Loucy (cell line): ENCODE data around the gene CD160.
"Not testable (repeated sequence)": the region's sequence is repeated elsewhere in the genome, so short reads cannot be mapped to it uniquely, and the experiment has no call there.

Source experiments
- H2AFZ ChIP-seq: fragments of 200-600 bp; sonication (generic); 2 replicates; pipeline ENCODE4 v1.6.0; 2016; ENCODE audit warnings: antibody characterized with exemption, mild to moderate bottlenecking, low read length, moderate library complexity
- H3F3A ChIP-seq: fragments of 200-600 bp; 2 replicates; pipeline ENCODE4 v1.6.0; 2016; ENCODE audit warnings: antibody characterized with exemption, low read depth, mild to moderate bottlenecking
- H3K27me3 ChIP-seq: fragments of 200-600 bp; sonication (generic); 2 replicates; pipeline ENCODE4 v1.6.1; 2014; ENCODE audit warnings: low read length, mild to moderate bottlenecking; ENCODE audit not compliant: insufficient read depth, poor library complexity, severe bottlenecking
- H3K36me3 ChIP-seq: fragments of 200-600 bp; sonication (generic); 2 replicates; pipeline ENCODE4 v1.6.1; 2016; ENCODE audit warnings: low read length; ENCODE audit not compliant: insufficient read depth
- H3K4me1 ChIP-seq: fragments of 200-600 bp; sonication (generic); 2 replicates; pipeline ENCODE4 v1.5.1; 2014; ENCODE audit warnings: low read length, mild to moderate bottlenecking; ENCODE audit not compliant: insufficient read depth, poor library complexity, severe bottlenecking
- H3K4me2 ChIP-seq: fragments of 200-600 bp; sonication (generic); 2 replicates; pipeline ENCODE4 v1.6.0; 2014; ENCODE audit warnings: antibody characterized with exemption, low read length, low read depth, mild to moderate bottlenecking; ENCODE audit not compliant: poor library complexity, severe bottlenecking
- H3K4me3 ChIP-seq: fragments of 200-600 bp; sonication (generic); 2 replicates; pipeline ENCODE4 v1.5.1; 2014; ENCODE audit warnings: low read length, mild to moderate bottlenecking, mixed read lengths; ENCODE audit not compliant: poor library complexity, severe bottlenecking
- H3K79me2 ChIP-seq: fragments of 200-600 bp; sonication (generic); 2 replicates; pipeline ENCODE4 v1.6.1; 2014; ENCODE audit warnings: low read length; ENCODE audit not compliant: insufficient read depth
- H3K9ac ChIP-seq: fragments of 200-600 bp; sonication (generic); 2 replicates; pipeline ENCODE4 v1.6.0; 2014; ENCODE audit warnings: mild to moderate bottlenecking, low read depth, low read length, moderate library complexity; ENCODE audit not compliant: poor library complexity, severe bottlenecking
- H3K9me2 ChIP-seq: fragments of 200-600 bp; sonication (generic); replicated peaks from 2 replicates; pipeline ENCODE4 v1.6.1; 2016; ENCODE audit warnings: low read depth, low read length, mixed read lengths
- H3K9me3 ChIP-seq: fragments of 200-600 bp; sonication (generic); 2 replicates; pipeline ENCODE4 v1.6.1; 2014; ENCODE audit warnings: mild to moderate bottlenecking, antibody characterized with exemption, low read length, low read depth; ENCODE audit not compliant: insufficient read depth
- H4K20me1 ChIP-seq: fragments of 200-600 bp; sonication (generic); 2 replicates; pipeline ENCODE4 v1.6.0; 2014; ENCODE audit warnings: antibody characterized with exemption, low read length, mild to moderate bottlenecking; ENCODE audit not compliant: insufficient read depth, poor library complexity, severe bottlenecking
- EZH2phosphoT487 ChIP-seq: fragments of 200-600 bp; IDR thresholded peaks from 2 replicates; pipeline ENCODE4 v1.6.1; 2018; ENCODE audit warnings: antibody characterized with exemption, mild to moderate bottlenecking, moderate library complexity, borderline replicate concordance
- TF ChIP-seq, protein P1 (sequence below): fragments of 200-600 bp; sonication (generic); conservative IDR thresholded peaks from 2 replicates; pipeline ENCODE4 v1.5.1; 2014; ENCODE audit warnings: mild to moderate bottlenecking, antibody characterized with exemption, low read length

Gene CD160

DNA sequence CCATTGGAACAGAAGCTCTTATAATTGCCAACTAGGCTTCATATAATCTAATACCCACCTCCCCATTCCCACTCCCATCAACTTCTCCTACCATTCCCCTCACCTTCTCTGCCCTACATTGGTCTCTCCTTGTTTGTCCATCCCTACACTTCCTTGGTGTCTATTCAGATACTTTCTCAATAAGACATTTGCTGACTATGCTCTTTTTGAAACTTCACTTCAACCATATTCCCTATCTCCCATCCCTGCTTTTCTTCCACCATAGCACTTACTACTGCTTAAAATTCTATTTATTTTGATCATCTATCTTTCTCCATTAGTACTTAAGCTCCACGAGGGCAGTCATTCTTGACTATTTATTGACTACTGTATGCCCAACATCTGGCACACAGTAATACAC lies 40.4 kb downstream of the CD160 start:
- H3K9ac ChIP-seq, result no peak overlapping the region
- H3K27me3 ChIP-seq, result no peaks in the 10 kb centered on the region
- H2AFZ ChIP-seq, result no peak overlapping the region
- no peaks in the 10 kb centered on the region for H3K9me2 ChIP-seq
- H3K9me3 ChIP-seq, result peaks cover 4% of the 10 kb centered on the region; the same call in 1 of the 2 replicates
- H4K20me1 ChIP-seq, result no peaks in the 10 kb centered on the region
- peaks cover 57% of the 10 kb centered on the region; the same call in 1 of the 2 replicates for H3K36me3 ChIP-seq
- no peaks in the 10 kb centered on the region for H3F3A ChIP-seq
- TF ChIP-seq EZH2phosphoT487, result no peak
- TF ChIP-seq, protein P1, sequence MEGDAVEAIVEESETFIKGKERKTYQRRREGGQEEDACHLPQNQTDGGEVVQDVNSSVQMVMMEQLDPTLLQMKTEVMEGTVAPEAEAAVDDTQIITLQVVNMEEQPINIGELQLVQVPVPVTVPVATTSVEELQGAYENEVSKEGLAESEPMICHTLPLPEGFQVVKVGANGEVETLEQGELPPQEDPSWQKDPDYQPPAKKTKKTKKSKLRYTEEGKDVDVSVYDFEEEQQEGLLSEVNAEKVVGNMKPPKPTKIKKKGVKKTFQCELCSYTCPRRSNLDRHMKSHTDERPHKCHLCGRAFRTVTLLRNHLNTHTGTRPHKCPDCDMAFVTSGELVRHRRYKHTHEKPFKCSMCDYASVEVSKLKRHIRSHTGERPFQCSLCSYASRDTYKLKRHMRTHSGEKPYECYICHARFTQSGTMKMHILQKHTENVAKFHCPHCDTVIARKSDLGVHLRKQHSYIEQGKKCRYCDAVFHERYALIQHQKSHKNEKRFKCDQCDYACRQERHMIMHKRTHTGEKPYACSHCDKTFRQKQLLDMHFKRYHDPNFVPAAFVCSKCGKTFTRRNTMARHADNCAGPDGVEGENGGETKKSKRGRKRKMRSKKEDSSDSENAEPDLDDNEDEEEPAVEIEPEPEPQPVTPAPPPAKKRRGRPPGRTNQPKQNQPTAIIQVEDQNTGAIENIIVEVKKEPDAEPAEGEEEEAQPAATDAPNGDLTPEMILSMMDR, result no peak
- no peaks in the 10 kb centered on the region for H3K4me1 ChIP-seq
- H3K4me3 ChIP-seq, result no peak overlapping the region
- H3K79me2 ChIP-seq, result no peaks in the 10 kb centered on the region
- no peak overlapping the region for H3K4me2 ChIP-seq

DNA sequence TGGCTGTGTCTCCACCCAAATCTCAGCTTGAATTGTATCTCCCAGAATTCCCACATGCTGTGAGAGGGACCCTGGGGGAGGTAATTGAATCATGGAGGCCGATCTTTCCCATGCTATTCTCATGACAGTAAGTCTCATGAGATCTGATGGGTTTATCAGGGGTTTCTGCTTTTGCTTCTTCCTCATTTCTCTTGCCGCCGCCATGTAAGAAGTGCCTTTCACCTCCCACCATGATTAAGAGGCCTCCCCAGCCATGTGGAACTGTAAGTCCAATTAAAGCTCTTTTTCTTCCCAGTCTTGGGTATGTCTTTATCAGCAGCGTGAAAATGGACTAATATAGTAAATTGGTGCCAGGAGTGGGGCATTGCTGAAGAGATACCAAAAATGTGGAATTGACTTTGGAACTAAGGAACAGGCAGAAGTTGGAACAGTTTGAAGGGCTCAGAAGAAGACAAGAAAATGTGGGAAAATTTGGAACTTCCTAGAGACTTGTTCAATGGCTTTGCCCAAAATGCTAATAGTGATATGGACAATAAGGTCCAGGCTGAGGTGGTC lies 41.2 kb downstream of the CD160 start:
- not testable (repeated sequence) for H3F3A ChIP-seq, H3K79me2 ChIP-seq, H3K9me2 ChIP-seq, H3K4me3 ChIP-seq, H3K9me3 ChIP-seq, H3K4me2 ChIP-seq, H3K27me3 ChIP-seq, H3K9ac ChIP-seq, H2AFZ ChIP-seq, H4K20me1 ChIP-seq, H3K4me1 ChIP-seq
- H3K36me3 ChIP-seq, result peaks cover 56% of the 10 kb centered on the region; the same call in 1 of the 2 replicates

DNA sequence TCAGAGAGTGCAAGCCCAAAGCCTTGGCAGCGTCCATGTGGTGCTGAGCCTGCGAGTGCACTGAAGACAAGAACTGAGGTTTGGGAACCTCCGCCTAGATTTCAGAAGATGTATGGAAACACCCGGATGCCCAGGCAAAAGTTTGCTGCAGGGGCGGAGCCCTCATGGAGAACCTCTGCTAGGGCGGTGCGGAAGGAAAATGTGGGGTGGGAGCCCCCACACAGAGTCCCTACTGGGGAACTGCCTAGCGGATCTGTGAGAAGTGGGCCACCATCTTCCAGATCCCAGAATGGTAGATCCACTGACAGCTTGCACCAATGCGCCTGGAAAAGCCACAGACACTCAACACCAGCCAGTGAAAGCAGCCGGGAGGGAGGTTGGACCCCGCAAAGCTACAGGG lies 42.2 kb downstream of the CD160 start:
- not testable (repeated sequence) for H3K9me3 ChIP-seq, H3K4me2 ChIP-seq, H3K9ac ChIP-seq, H4K20me1 ChIP-seq, H3K4me1 ChIP-seq, H3K4me3 ChIP-seq, H3K9me2 ChIP-seq, H3K79me2 ChIP-seq, H3K27me3 ChIP-seq, H2AFZ ChIP-seq, H3F3A ChIP-seq
- peaks cover 53% of the 10 kb centered on the region; the same call in 1 of the 2 replicates for H3K36me3 ChIP-seq

DNA sequence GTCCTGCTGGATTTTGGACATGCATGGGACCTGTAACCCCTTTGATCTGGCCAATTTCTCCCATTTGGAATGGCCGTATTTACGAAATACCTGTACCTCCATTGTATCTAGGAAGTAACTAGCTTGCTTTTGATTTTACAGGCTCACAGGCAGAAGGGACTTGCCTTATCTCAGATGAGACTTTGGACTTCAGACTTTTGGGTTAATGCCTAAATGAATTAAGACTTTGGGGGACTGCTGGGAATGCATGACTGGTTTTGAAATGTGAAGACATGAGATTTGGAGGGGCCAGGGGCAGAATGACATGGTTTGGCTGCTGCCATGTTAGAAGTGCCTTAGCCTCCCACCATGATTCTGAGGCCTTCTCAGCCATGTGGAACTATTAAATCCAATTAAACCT lies 42.7 kb downstream of the CD160 start:
- not testable (repeated sequence) for H3K79me2 ChIP-seq, H3K4me1 ChIP-seq, H3K9me2 ChIP-seq, H3K27me3 ChIP-seq, H3K4me3 ChIP-seq, H2AFZ ChIP-seq, H4K20me1 ChIP-seq, H3K9me3 ChIP-seq, H3K4me2 ChIP-seq, H3F3A ChIP-seq, H3K9ac ChIP-seq
- H3K36me3 ChIP-seq, result peaks cover 52% of the 10 kb centered on the region; the same call in 1 of the 2 replicates

DNA sequence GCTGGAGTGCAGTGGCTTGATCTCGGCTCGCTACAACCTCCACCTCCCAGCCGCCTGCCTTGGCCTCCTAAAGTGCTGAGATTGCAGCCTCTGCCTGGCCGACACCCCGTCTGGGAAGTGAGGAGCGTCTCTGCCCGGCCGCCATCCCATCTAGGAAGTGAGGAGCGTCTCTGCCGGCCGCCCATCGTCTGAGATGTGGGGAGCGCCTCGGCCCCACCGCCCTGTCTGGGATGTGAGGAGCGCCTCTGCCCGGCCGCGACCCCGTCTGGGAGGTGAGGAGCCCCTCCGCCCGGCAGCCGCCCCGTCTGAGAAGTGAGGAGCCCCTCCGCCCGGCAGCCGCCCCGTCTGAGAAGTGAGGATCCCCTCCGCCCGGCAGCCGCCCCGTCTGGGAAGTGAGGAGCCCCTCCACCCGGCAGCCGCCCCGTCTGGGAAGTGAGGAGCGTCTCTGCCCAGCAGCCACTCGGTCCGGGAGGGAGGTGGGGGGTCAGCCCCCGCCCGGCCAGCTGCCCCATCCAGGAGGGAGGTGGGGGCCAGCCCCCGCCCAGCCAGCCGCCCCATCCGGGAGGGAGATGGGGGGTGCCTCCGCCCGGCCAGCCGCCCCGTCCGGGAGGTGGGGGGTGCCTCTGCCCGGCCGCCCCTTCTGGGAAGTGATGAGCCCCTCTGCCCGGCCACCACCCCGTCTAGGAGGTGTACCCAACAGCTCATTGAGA lies 45.1 kb downstream of the CD160 start:
- peaks cover 40% of the 10 kb centered on the region; the same call in 1 of the 2 replicates for H3K36me3 ChIP-seq
- not testable (repeated sequence) for H3F3A ChIP-seq, H3K4me2 ChIP-seq, H3K9ac ChIP-seq, H3K79me2 ChIP-seq, H3K9me3 ChIP-seq, H4K20me1 ChIP-seq, H3K4me3 ChIP-seq, H3K4me1 ChIP-seq, H2AFZ ChIP-seq, H3K9me2 ChIP-seq, H3K27me3 ChIP-seq

DNA sequence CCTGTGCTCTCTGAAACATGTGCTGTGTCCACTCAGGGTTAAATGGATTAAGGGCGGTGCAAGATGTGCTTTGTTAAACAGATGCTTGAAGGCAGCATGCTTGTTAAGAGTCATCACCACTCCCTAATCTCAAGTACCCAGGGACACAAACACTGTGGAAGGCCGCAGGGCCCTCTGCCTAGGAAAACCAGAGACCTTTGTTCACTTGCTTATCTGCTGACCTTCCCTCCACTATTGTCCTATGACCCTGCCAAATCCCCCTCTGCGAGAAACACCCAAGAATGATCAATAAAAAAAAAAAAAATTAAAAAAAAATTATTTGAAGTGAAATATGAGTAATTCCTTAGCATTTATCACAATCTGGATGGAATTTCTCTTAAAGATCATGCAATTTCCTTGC lies 45.8 kb downstream of the CD160 start:
- H2AFZ ChIP-seq, H3F3A ChIP-seq, H3K79me2 ChIP-seq, H3K4me3 ChIP-seq, H3K9me3 ChIP-seq, H4K20me1 ChIP-seq, H3K9me2 ChIP-seq, H3K9ac ChIP-seq, H3K27me3 ChIP-seq, H3K4me1 ChIP-seq, H3K4me2 ChIP-seq: not testable (repeated sequence)
- peaks cover 36% of the 10 kb centered on the region; the same call in 1 of the 2 replicates for H3K36me3 ChIP-seq
